Epithelial cell of esophagus (primary cell): ENCODE measurements around the gene PEF1.

ENCODE experiments used
- DNase-seq: peaks from one replicate; pipeline ENCODE4 v3.0.0; 2010; ENCODE audit warnings: low read depth
- H3K4me3 ChIP-seq: 2 replicates; pipeline ENCODE4 v1.5.1; 2011; ENCODE audit warnings: mild to moderate bottlenecking, low read length, control low read depth
- CTCF ChIP-seq: IDR thresholded peaks from 2 replicates; pipeline ENCODE4 v1.5.1; 2011; ENCODE audit warnings: low read depth, mild to moderate bottlenecking, low read length, control low read depth, inconsistent platforms; ENCODE audit not compliant: insufficient read depth; ENCODE audit errors: missing control alignments

Gene PEF1

GRCh38 chr1:31651766-31652165 lies 7.1 kb upstream of the PEF1 start:
- TF ChIP-seq CTCF = no peak
- no peak for DNase-seq
- H3K4me3 ChIP-seq = no peak overlapping the region

- no peak overlapping the region for H3K4me3 ChIP-seq
- no peak for TF ChIP-seq CTCF
- no peak for DNase-seq
Observed at GRCh38 chr1:31651089-31651420, 6.4 kb upstream of the PEF1 start.

GRCh38 chr1:31650161-31651088 lies 5.7 kb upstream of the PEF1 start:
- no peak for DNase-seq
- no peak for TF ChIP-seq CTCF
- H3K4me3 ChIP-seq = no peak overlapping the region

- DNase-seq = no peak
- no peak for TF ChIP-seq CTCF
- H3K4me3 ChIP-seq = no peak overlapping the region
Observed at GRCh38 chr1:31648641-31649357, 4.1 kb upstream of the PEF1 start.

GRCh38 chr1:31648190-31648589 lies 3.5 kb upstream of the PEF1 start:
- TF ChIP-seq CTCF = no peak
- H3K4me3 ChIP-seq = no peak overlapping the region
- no peak for DNase-seq

GRCh38 chr1:31647106-31647505 lies 2.4 kb upstream of the PEF1 start:
- DNase-seq = no peak
- TF ChIP-seq CTCF = no peak
- no peak overlapping the region for H3K4me3 ChIP-seq
